Body of pancreas (tissue), 4 donors: Measurements from ENCODE around the gene TTI1. TPM values are rescaled to one million over a fixed set of nuclear protein-coding genes. Genes with fewer than 3 reads are reported as not detected.

ENCODE experiments used
- ATAC-seq: fragments of 150-250 bp; one replicate; pipeline ENCODE4 v1.9.1; 2016
- DNase-seq, 4 donors: peaks; one replicate each; pipeline ENCODE4 v3.0.0-alpha.2; 2019
- H3K27ac ChIP-seq, 4 donors: fragments of 200-600 bp; sonication (generic); 1 replicate in 3 of 4; 2 replicates in 1 of 4; pipeline versions ENCODE4 v1.5.1 to v1.6.1; 2016 to 2019; ENCODE audit warnings: mild to moderate bottlenecking in 1 of 4, mixed read lengths in 1 of 4, moderate library complexity in 1 of 4
- H3K27me3 ChIP-seq, 2 donors: fragments of 200-600 bp; sonication (generic); one replicate each; pipeline ENCODE4 v1.6.0; 2016; ENCODE audit warnings: mild to moderate bottlenecking in 1 of 2
- H3K36me3 ChIP-seq, 2 donors: fragments of 200-600 bp; sonication (generic); replicated peaks in 1 of 2; 2 replicates each; pipeline ENCODE4 v1.5.1; 2016; ENCODE audit warnings: low read depth in 2 of 2; ENCODE audit not compliant: insufficient read depth in 1 of 2
- H3K4me1 ChIP-seq: fragments of 200-600 bp; sonication (generic); one replicate; pipeline ENCODE4 v1.6.0; 2016
- H3K4me3 ChIP-seq, 2 donors: fragments of 200-600 bp; sonication (generic); 1 replicate in 1 of 2; 2 replicates in 1 of 2; pipeline ENCODE4 v1.5.1; 2016 to 2019
- H3K9me3 ChIP-seq, 3 donors: fragments of 200-600 bp; sonication (generic); 1 replicate in 2 of 3; 2 replicates in 1 of 3; pipeline ENCODE4 v1.5.1; 2016
- POLR2A ChIP-seq, 3 donors: fragments of 450-650 bp; IDR thresholded peaks; one replicate each; pipeline ENCODE4 v1.6.1; 2016; ENCODE audit warnings: antibody characterized with exemption in 3 of 3, mild to moderate bottlenecking in 2 of 3
- WGBS, 2 donors: methylation state at CpG; one replicate each; pipeline ENCODE4 v1.1.5; 2017; 5-methylcytosine and 5-hydroxymethylcytosine counted together
- intact Hi-C: fragments of 100-400 bp; cut with DNase I; formaldehyde crosslinking; loops from one replicate; pipeline ENCODE4 v1.15.1; 2023
- total RNA-seq, 2 donors: library from RNA; depleted of rRNA; stranded (reverse); fragments of >200 nt; gene quantifications; one replicate each; pipeline ENCODE4 v1.1.0, GENCODE V29; 2016
- TF ChIP-seq, protein P1 (sequence below), 7 experiments: fragments of 450-650 bp in 4 of 7; fragments of 200-600 bp in 3 of 7; sonication (generic) in 3 of 7; IDR thresholded peaks; one replicate each; pipeline ENCODE4 v1.5.1; 2016 to 2019; ENCODE audit warnings: antibody characterized with exemption in 7 of 7

Gene TTI1
- total RNA-seq, 2 donors from 2014 or later, result 12.2 to 14.0 TPM

DNA sequence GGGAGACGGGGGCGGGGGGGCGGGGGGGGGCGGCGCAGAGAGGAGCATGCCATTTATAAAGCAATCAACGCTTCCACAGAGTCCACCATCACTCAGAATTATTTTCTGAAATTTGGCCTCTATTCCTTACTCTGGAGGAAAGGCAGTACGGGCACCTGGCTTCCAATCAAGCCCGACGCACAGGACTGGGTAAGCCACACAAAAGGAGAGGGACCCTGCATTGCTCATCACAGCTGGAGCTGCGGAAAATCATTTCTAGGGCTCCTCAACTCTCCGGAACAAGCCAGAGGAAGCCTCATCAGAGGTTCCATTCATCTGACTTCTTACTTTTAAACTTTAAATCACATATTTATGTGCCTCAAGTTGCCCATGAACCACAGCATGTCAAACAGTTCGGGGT, 55.9 kb downstream of the TTI1 start:
- intact Hi-C loops, result no loop called here
- TF ChIP-seq POLR2A (IDR thresholded peaks at IDR 0.05), result no peak
- TF ChIP-seq, protein P1, sequence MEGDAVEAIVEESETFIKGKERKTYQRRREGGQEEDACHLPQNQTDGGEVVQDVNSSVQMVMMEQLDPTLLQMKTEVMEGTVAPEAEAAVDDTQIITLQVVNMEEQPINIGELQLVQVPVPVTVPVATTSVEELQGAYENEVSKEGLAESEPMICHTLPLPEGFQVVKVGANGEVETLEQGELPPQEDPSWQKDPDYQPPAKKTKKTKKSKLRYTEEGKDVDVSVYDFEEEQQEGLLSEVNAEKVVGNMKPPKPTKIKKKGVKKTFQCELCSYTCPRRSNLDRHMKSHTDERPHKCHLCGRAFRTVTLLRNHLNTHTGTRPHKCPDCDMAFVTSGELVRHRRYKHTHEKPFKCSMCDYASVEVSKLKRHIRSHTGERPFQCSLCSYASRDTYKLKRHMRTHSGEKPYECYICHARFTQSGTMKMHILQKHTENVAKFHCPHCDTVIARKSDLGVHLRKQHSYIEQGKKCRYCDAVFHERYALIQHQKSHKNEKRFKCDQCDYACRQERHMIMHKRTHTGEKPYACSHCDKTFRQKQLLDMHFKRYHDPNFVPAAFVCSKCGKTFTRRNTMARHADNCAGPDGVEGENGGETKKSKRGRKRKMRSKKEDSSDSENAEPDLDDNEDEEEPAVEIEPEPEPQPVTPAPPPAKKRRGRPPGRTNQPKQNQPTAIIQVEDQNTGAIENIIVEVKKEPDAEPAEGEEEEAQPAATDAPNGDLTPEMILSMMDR (IDR thresholded peaks at IDR 0.05), result no peak
- H3K36me3 ChIP-seq, result no peaks in the 10 kb centered on the region
- H3K27ac ChIP-seq, result no peak overlapping the region
- no peaks in the 10 kb centered on the region for H3K4me1 ChIP-seq
- H3K9me3 ChIP-seq, result no peaks in the 10 kb centered on the region
- 40 to 59% methylated on average over 8 to 12 of the region's 12 CpGs for WGBS, 2 donors
- DNase-seq (no peak), ATAC-seq (no peak)
- H3K4me3 ChIP-seq, result no peak overlapping the region
- no peaks in the 10 kb centered on the region for H3K27me3 ChIP-seq

DNA sequence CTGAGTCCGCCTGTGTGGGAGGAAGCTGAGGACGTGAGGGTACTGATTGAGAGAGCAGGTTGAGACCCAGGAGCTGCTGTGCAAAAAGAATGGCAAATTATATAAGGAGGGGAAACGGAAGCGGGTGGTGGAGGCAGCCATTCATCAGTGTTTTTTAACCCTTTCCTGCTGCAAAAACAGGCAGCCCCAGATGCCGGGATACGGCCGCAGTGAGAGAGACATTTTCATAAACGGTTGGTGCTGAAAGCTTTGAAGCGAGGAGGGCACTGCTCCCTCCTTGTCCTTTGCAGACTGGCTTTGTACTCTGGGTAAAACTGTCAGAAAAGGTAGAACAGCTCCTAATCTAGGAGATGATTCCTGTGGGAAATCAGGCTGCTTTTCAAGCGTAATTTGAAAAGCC, 56.4 kb downstream of the TTI1 start:
- intact Hi-C loops, result no loop called here
- H3K4me3 ChIP-seq, result no peak overlapping the region
- no peaks in the 10 kb centered on the region for H3K27me3 ChIP-seq
- H3K9me3 ChIP-seq, result no peaks in the 10 kb centered on the region
- DNase-seq (no peak), ATAC-seq (no peak)
- WGBS, 2 donors, result 62 to 82% methylated on average over 10 of the region's 10 CpGs
- no peak for TF ChIP-seq POLR2A (IDR thresholded peaks at IDR 0.05)
- TF ChIP-seq, protein P1 (IDR thresholded peaks at IDR 0.05), result no peak
- no peak overlapping the region for H3K27ac ChIP-seq
- no peaks in the 10 kb centered on the region for H3K4me1 ChIP-seq
- H3K36me3 ChIP-seq, result no peaks in the 10 kb centered on the region

DNA sequence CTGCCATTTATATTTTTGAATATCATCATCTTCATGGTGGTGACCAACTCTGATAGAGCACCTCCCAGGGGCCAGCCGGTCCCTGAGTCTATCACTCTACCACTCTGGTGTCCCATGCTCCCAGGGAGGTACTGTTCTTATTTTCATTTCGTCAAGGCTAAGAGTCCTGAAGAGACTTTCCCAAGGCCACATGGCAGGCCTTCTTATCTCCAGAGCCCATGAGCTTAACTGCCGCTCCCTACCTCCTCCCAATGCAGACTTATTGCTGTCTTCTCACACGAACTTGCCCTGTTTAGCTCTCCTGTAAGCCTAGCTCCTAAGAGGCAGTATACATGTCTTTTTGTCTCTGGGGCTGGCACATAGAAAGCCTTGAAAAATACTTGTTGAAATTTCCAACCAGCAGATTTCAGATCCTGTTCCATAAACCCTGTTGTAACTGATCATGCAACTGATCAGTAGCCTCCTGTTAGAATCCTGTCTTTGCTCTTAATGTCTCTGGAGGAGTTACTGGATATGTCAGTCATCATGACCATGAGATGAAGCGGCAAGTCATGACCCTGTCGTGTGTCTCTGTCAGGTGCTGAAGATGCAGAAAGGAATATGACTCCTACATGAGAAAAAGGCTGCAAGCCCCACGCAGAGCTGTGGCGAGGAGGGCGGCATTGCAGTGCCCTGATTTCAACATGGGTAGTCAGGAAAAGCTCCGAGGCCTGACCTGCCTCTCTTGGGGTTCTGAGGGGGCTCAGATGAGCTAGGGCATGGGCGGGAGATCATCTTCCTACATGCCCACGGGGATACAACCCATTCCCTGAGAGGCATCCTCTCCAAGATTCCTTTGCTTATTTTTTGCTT, 60.0 kb downstream of the TTI1 start:
- Histone ChIP-seq H3K36me3 (no peaks in the 10 kb centered on the region), H3K27ac (no peak overlapping the region), H3K9me3 (peaks cover 0 to 5% (median 0%) of the 10 kb centered on the region in 3 donors), H3K4me3 (no peak overlapping the region), H3K27me3 (no peaks in the 10 kb centered on the region), H3K4me1 (no peaks in the 10 kb centered on the region)
- 88% methylated on average over 12 of the region's 12 CpGs for WGBS, 2 donors
- intact Hi-C loops, result no loop called here
- TF ChIP-seq, protein P1 (IDR thresholded peaks at IDR 0.05), result no peak
- DNase-seq (no peak), ATAC-seq (no peak)

DNA sequence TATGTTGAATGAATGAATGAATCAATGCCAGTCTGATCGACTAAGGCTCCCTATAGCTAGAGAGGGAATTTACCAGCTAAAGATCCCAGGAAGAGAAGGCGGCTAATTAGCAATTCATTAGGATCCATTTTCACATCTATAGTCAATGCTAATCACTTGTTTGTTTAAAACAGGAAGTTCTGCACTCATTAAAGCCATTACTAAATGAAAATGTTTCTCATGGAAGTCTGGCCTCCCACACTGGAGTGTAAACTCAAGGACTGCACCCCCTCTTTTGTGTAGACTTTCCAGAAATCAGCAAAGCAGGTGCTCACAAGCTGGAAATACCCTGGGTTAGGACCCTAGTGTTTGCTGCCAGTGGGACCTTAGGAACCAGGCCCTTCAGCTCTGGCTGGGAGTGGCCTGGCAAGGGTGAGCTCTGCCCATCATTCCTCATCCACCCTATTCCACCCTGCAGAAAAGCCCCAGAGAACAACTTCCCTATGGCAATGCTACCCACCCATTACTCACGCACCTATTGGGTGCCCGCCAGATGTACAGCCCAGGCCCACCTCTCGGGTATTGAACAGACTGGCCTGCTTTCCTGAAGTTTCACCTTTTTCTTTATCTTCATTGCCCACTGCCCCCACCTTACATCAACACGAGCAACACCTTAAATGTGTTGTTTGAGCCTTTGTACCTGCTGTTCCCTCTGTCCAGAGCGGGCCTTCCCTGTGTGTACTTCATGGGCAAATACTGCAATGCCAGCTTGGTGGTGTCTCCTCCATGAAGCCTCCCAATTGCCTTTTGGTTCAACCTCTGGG, 60.8 kb downstream of the TTI1 start:
- intact Hi-C loops, result no loop called here
- Histone ChIP-seq H3K27ac (no peak overlapping the region), H3K9me3 (peaks cover 0 to 5% (median 0%) of the 10 kb centered on the region in 3 donors), H3K4me1 (no peaks in the 10 kb centered on the region), H3K27me3 (no peaks in the 10 kb centered on the region), H3K4me3 (no peak overlapping the region), H3K36me3 (no peaks in the 10 kb centered on the region)
- WGBS, 2 donors, result 93% methylated on average over 7 of the region's 7 CpGs
- DNase-seq (no peak), ATAC-seq (no peak)
- no peak for TF ChIP-seq POLR2A (IDR thresholded peaks at IDR 0.05)
- TF ChIP-seq, protein P1 (IDR thresholded peaks at IDR 0.05), result no peak
